Loucy (cell line): ENCODE measurements around the gene MS4A14.

Experiments used
- H2AFZ ChIP-seq: fragments of 200-600 bp; sonication (generic); 2 replicates; pipeline ENCODE4 v1.6.0; 2016; ENCODE audit warnings: antibody characterized with exemption, mild to moderate bottlenecking, low read length, moderate library complexity
- H3F3A ChIP-seq: fragments of 200-600 bp; 2 replicates; pipeline ENCODE4 v1.6.0; 2016; ENCODE audit warnings: antibody characterized with exemption, low read depth, mild to moderate bottlenecking
- H3K27me3 ChIP-seq: fragments of 200-600 bp; sonication (generic); 2 replicates; pipeline ENCODE4 v1.6.1; 2014; ENCODE audit warnings: low read length, mild to moderate bottlenecking; ENCODE audit not compliant: insufficient read depth, poor library complexity, severe bottlenecking
- H3K36me3 ChIP-seq: fragments of 200-600 bp; sonication (generic); 2 replicates; pipeline ENCODE4 v1.6.1; 2016; ENCODE audit warnings: low read length; ENCODE audit not compliant: insufficient read depth
- H3K4me1 ChIP-seq: fragments of 200-600 bp; sonication (generic); 2 replicates; pipeline ENCODE4 v1.5.1; 2014; ENCODE audit warnings: low read length, mild to moderate bottlenecking; ENCODE audit not compliant: insufficient read depth, poor library complexity, severe bottlenecking
- H3K4me2 ChIP-seq: fragments of 200-600 bp; sonication (generic); 2 replicates; pipeline ENCODE4 v1.6.0; 2014; ENCODE audit warnings: antibody characterized with exemption, low read length, low read depth, mild to moderate bottlenecking; ENCODE audit not compliant: poor library complexity, severe bottlenecking
- H3K4me3 ChIP-seq: fragments of 200-600 bp; sonication (generic); 2 replicates; pipeline ENCODE4 v1.5.1; 2014; ENCODE audit warnings: low read length, mild to moderate bottlenecking, mixed read lengths; ENCODE audit not compliant: poor library complexity, severe bottlenecking
- H3K79me2 ChIP-seq: fragments of 200-600 bp; sonication (generic); 2 replicates; pipeline ENCODE4 v1.6.1; 2014; ENCODE audit warnings: low read length; ENCODE audit not compliant: insufficient read depth
- H3K9ac ChIP-seq: fragments of 200-600 bp; sonication (generic); 2 replicates; pipeline ENCODE4 v1.6.0; 2014; ENCODE audit warnings: mild to moderate bottlenecking, low read depth, low read length, moderate library complexity; ENCODE audit not compliant: poor library complexity, severe bottlenecking
- H3K9me2 ChIP-seq: fragments of 200-600 bp; sonication (generic); replicated peaks from 2 replicates; pipeline ENCODE4 v1.6.1; 2016; ENCODE audit warnings: low read depth, low read length, mixed read lengths
- H3K9me3 ChIP-seq: fragments of 200-600 bp; sonication (generic); 2 replicates; pipeline ENCODE4 v1.6.1; 2014; ENCODE audit warnings: mild to moderate bottlenecking, antibody characterized with exemption, low read length, low read depth; ENCODE audit not compliant: insufficient read depth
- H4K20me1 ChIP-seq: fragments of 200-600 bp; sonication (generic); 2 replicates; pipeline ENCODE4 v1.6.0; 2014; ENCODE audit warnings: antibody characterized with exemption, low read length, mild to moderate bottlenecking; ENCODE audit not compliant: insufficient read depth, poor library complexity, severe bottlenecking
- CTCF ChIP-seq: fragments of 200-600 bp; sonication (generic); conservative IDR thresholded peaks from 2 replicates; pipeline ENCODE4 v1.5.1; 2014; ENCODE audit warnings: mild to moderate bottlenecking, antibody characterized with exemption, low read length
- EZH2phosphoT487 ChIP-seq: fragments of 200-600 bp; IDR thresholded peaks from 2 replicates; pipeline ENCODE4 v1.6.1; 2018; ENCODE audit warnings: antibody characterized with exemption, mild to moderate bottlenecking, moderate library complexity, borderline replicate concordance

MS4A14 gene

GRCh38 chr11:60371386-60371785 lies 24.9 kb upstream of the MS4A14 start:
- no peaks in the 10 kb centered on the region for H3K27me3 ChIP-seq
- no peak overlapping the region for H2AFZ ChIP-seq
- H3K9ac ChIP-seq: no peak overlapping the region
- H3K9me2 ChIP-seq: no peaks in the 10 kb centered on the region
- no peaks in the 10 kb centered on the region for H3K36me3 ChIP-seq
- H3K4me3 ChIP-seq: no peak overlapping the region
- H3K4me2 ChIP-seq: peak overlapping the region; percentile 4
- H3K9me3 ChIP-seq: no peaks in the 10 kb centered on the region
- no peaks in the 10 kb centered on the region for H3K79me2 ChIP-seq
- no peak for TF ChIP-seq EZH2phosphoT487
- no peak for TF ChIP-seq CTCF
- no peaks in the 10 kb centered on the region for H4K20me1 ChIP-seq
- H3F3A ChIP-seq: no peaks in the 10 kb centered on the region
- peaks cover 32% of the 10 kb centered on the region for H3K4me1 ChIP-seq

GRCh38 chr11:60371854-60372253 lies 24.4 kb upstream of the MS4A14 start:
- Histone ChIP-seq H3K9ac (no peak overlapping the region), H3F3A (no peaks in the 10 kb centered on the region)

GRCh38 chr11:60372767-60373166 lies 23.5 kb upstream of the MS4A14 start:
- Histone ChIP-seq H3K36me3 (no peaks in the 10 kb centered on the region), H3K9ac (no peak overlapping the region), H3K4me1 (peaks cover 45% of the 10 kb centered on the region), H3K9me3 (no peaks in the 10 kb centered on the region), H4K20me1 (no peaks in the 10 kb centered on the region), H2AFZ (peak overlapping the region; percentile 23; the same call in 1 of the 2 replicates), H3F3A (peaks cover 2% of the 10 kb centered on the region; the same call in 1 of the 2 replicates), H3K4me2 (no peak overlapping the region), H3K9me2 (no peaks in the 10 kb centered on the region), H3K4me3 (no peak overlapping the region), H3K79me2 (no peaks in the 10 kb centered on the region), H3K27me3 (no peaks in the 10 kb centered on the region)
- TF ChIP-seq CTCF (no peak), EZH2phosphoT487 (no peak)

More at GRCh38 chr11:60371854-60372253, 24.4 kb upstream of the MS4A14 start:
- Histone ChIP-seq H3K9me2 (no peaks in the 10 kb centered on the region), H3K36me3 (no peaks in the 10 kb centered on the region), H2AFZ (no peak overlapping the region), H3K4me3 (no peak overlapping the region), H3K9me3 (no peaks in the 10 kb centered on the region), H3K4me1 (peaks cover 36% of the 10 kb centered on the region), H4K20me1 (no peaks in the 10 kb centered on the region), H3K27me3 (no peaks in the 10 kb centered on the region), H3K79me2 (no peaks in the 10 kb centered on the region), H3K4me2 (peak overlapping the region; percentile 4)
- no peak for TF ChIP-seq CTCF
- no peak for TF ChIP-seq EZH2phosphoT487
